H1 (cell line): ENCODE data around the gene RAB34. TPM values are rescaled to one million over a fixed set of nuclear protein-coding genes. Genes with fewer than 3 reads are reported as not detected.

Source experiments
- CTCF ChIA-PET: fragments of 300-600 bp; sonication (Branson Sonifier 250); formaldehyde crosslinking; loops from one replicate; lab custom pipeline; 2021; ENCODE audit not compliant: partially characterized antibody; lab: Charles Lee
- POLR2A ChIA-PET: fragments of 300-600 bp; sonication (Branson Sonifier 250); formaldehyde crosslinking; loops from one replicate; lab custom pipeline; 2021; ENCODE audit warnings: inconsistent platforms; ENCODE audit not compliant: partially characterized antibody; lab: Charles Lee
- DNase-seq, 2 experiments: peaks; one replicate each; pipeline versions ENCODE4 v3.0.0 to v3.0.0-alpha.2; 2010 to 2022; ENCODE audit warnings: low spot score in 2 of 2, low read depth in 1 of 2, mixed read lengths in 1 of 2
- FAIRE-seq: peaks from 2 replicates; lab custom pipeline; 2011; peaks lifted over from hg19 to GRCh38; lab: Jason Lieb, UNC
- H2AFZ ChIP-seq: 2 replicates; pipeline ENCODE4 v1.8.1; 2012; ENCODE audit warnings: low read length, inconsistent platforms
- H2AK5ac ChIP-seq: 2 replicates; pipeline ENCODE4 v1.6.1; 2013; ENCODE audit warnings: low read depth, low read length
- H2BK120ac ChIP-seq: replicated peaks from 2 replicates; pipeline ENCODE3; 2013; ENCODE audit warnings: low read depth, low read length, inconsistent platforms
- H2BK12ac ChIP-seq: 2 replicates; pipeline ENCODE4 v1.6.1; 2013; ENCODE audit warnings: low read depth, low read length
- H2BK15ac ChIP-seq: 2 replicates; pipeline ENCODE4 v1.6.1; 2013; ENCODE audit warnings: low read length
- H2BK20ac ChIP-seq: 2 replicates; pipeline ENCODE4 v1.6.1; 2013; ENCODE audit warnings: low read length
- H2BK5ac ChIP-seq: 2 replicates; pipeline ENCODE4 v1.6.1; 2013; ENCODE audit warnings: low read depth, low read length
- H3K14ac ChIP-seq: 2 replicates; pipeline ENCODE4 v1.6.1; 2013; ENCODE audit warnings: inconsistent platforms; ENCODE audit not compliant: insufficient read length
- H3K18ac ChIP-seq: 2 replicates; pipeline ENCODE4 v1.6.1; 2013; ENCODE audit warnings: low read length; ENCODE audit errors: extremely low read depth
- H3K23ac ChIP-seq: 2 replicates; pipeline ENCODE4 v1.6.1; 2013; ENCODE audit warnings: inconsistent platforms; ENCODE audit not compliant: insufficient read length
- H3K23me2 ChIP-seq: 2 replicates; pipeline ENCODE4 v1.6.1; 2013; ENCODE audit warnings: low read depth, low read length
- H3K27ac ChIP-seq: 2 replicates; pipeline ENCODE4 v1.6.1; 2011; ENCODE audit warnings: low read depth, low read length, inconsistent platforms
- H3K27me3 ChIP-seq, 4 experiments: replicated peaks in 1 of 4; 1 replicate in 1 of 4; 2 replicates in 3 of 4; pipeline versions ENCODE4 v1.6.1 to v1.8.1; 2011 to 2013; ENCODE audit warnings: low read length in 3 of 4, mild to moderate bottlenecking in 3 of 4, inconsistent platforms in 2 of 4, mixed read lengths in 2 of 4, moderate library complexity in 1 of 4; ENCODE audit not compliant: control insufficient read depth in 3 of 4, insufficient read depth in 3 of 4; ENCODE audit errors: extremely low read depth in 1 of 4
- H3K36me3 ChIP-seq, 4 experiments: 2 replicates each; pipeline versions ENCODE4 v1.6.1 to v1.8.1; 2011 to 2013; ENCODE audit warnings: mild to moderate bottlenecking in 4 of 4, low read length in 3 of 4, moderate library complexity in 2 of 4, control low read depth in 1 of 4, inconsistent platforms in 1 of 4; ENCODE audit not compliant: insufficient read depth in 4 of 4, control insufficient read depth in 2 of 4
- H3K4ac ChIP-seq: replicated peaks from 2 replicates; pipeline ENCODE3; 2013; ENCODE audit warnings: low read length, low read depth, mixed read lengths, inconsistent platforms; ENCODE audit not compliant: insufficient read length
- H3K4me1 ChIP-seq, 4 experiments: replicated peaks in 1 of 4; 1 replicate in 1 of 4; 2 replicates in 3 of 4; pipeline versions ENCODE4 v1.6.1 to v1.8.1; 2011 to 2013; ENCODE audit warnings: low read length in 3 of 4, inconsistent platforms in 2 of 4, mixed read lengths in 1 of 4; ENCODE audit not compliant: insufficient read depth in 4 of 4, control insufficient read depth in 3 of 4
- H3K4me2 ChIP-seq, 2 experiments: 2 replicates each; pipeline versions ENCODE4 v1.6.1 to v1.8.1; 2011 to 2013; ENCODE audit warnings: low read depth in 2 of 2, low read length in 2 of 2, control low read depth in 1 of 2, inconsistent platforms in 1 of 2, mild to moderate bottlenecking in 1 of 2; ENCODE audit not compliant: insufficient read depth in 1 of 2
- H3K4me3 ChIP-seq, 4 experiments: fragments of 200-600, 300-600 bp in 1 of 4; sonication (generic), shearing (Covaris generic), sonication (Bioruptor Twin) in 1 of 4; 2 replicates each; pipeline versions ENCODE4 v1.5.1 to v1.8.1; 2011 to 2016; ENCODE audit warnings: low read length in 4 of 4, low read depth in 3 of 4, control low read depth in 2 of 4, inconsistent platforms in 2 of 4, mild to moderate bottlenecking in 2 of 4, mixed read lengths in 1 of 4, moderate library complexity in 1 of 4; ENCODE audit not compliant: insufficient read depth in 2 of 4; ENCODE audit errors: extremely low read depth in 1 of 4
- H3K56ac ChIP-seq: replicated peaks from 2 replicates; pipeline ENCODE3; 2013; ENCODE audit warnings: low read depth, mild to moderate bottlenecking, mixed read lengths, low read length, inconsistent platforms; ENCODE audit not compliant: insufficient read length
- H3K79me1 ChIP-seq: 2 replicates; pipeline ENCODE4 v1.6.1; 2013; ENCODE audit warnings: low read depth, low read length, control low read depth
- H3K79me2 ChIP-seq, 2 experiments: 2 replicates each; pipeline versions ENCODE4 v1.6.1 to v1.8.1; 2012 to 2013; ENCODE audit warnings: low read length in 2 of 2, mild to moderate bottlenecking in 2 of 2, inconsistent platforms in 1 of 2; ENCODE audit not compliant: insufficient read depth in 2 of 2, control insufficient read depth in 1 of 2
- H3K9ac ChIP-seq, 4 experiments: replicated peaks in 1 of 4; 1 replicate in 1 of 4; 2 replicates in 3 of 4; pipeline versions ENCODE4 v1.6.1 to v1.8.1; 2011 to 2013; ENCODE audit warnings: low read depth in 3 of 4, low read length in 3 of 4, control low read depth in 2 of 4, mild to moderate bottlenecking in 2 of 4, moderate library complexity in 2 of 4, inconsistent platforms in 1 of 4; ENCODE audit errors: extremely low read depth in 1 of 4
- H3K9me3 ChIP-seq, 2 experiments: 2 replicates each; pipeline versions ENCODE4 v1.6.1 to v1.8.1; 2012 to 2013; ENCODE audit warnings: mild to moderate bottlenecking in 2 of 2, moderate library complexity in 2 of 2, control low read depth in 1 of 2, inconsistent platforms in 1 of 2, low read depth in 1 of 2, low read length in 1 of 2, mixed read lengths in 1 of 2; ENCODE audit not compliant: insufficient read depth in 2 of 2
- H4K20me1 ChIP-seq, 2 experiments: replicated peaks in 1 of 2; 2 replicates each; pipeline versions ENCODE3 to v1.8.1; 2011 to 2013; ENCODE audit warnings: inconsistent platforms in 2 of 2, low read length in 2 of 2, mild to moderate bottlenecking in 1 of 2; ENCODE audit not compliant: insufficient read depth in 2 of 2, control insufficient read depth in 1 of 2
- H4K5ac ChIP-seq: 2 replicates; pipeline ENCODE4 v1.6.1; 2013; ENCODE audit warnings: low read length, low read depth, mixed read lengths, inconsistent platforms; ENCODE audit not compliant: insufficient read length
- H4K8ac ChIP-seq: 2 replicates; pipeline ENCODE4 v1.8.0; 2013; ENCODE audit warnings: mild to moderate bottlenecking, moderate library complexity, low read length, inconsistent platforms; ENCODE audit not compliant: insufficient read depth; ENCODE audit errors: extremely low read depth
- H4K91ac ChIP-seq: replicated peaks from 2 replicates; pipeline ENCODE3; 2013; ENCODE audit warnings: low read length, mixed read lengths, inconsistent platforms; ENCODE audit not compliant: insufficient read length
- ASH2L ChIP-seq: fragments of 200-600, 300-600 bp; sonication (generic); IDR thresholded peaks from one replicate; pipeline ENCODE4 v1.7.1; 2017; ENCODE audit warnings: low read length
- CREB1 ChIP-seq: IDR thresholded peaks from 2 replicates; pipeline ENCODE4 v1.6.1; 2012; ENCODE audit warnings: inconsistent platforms
- FOSL1 ChIP-seq: IDR thresholded peaks from 2 replicates; pipeline ENCODE4 v1.6.1; 2011; ENCODE audit warnings: mild to moderate bottlenecking, low read depth, low read length, moderate library complexity; ENCODE audit not compliant: insufficient read depth
- MAFK ChIP-seq: IDR thresholded peaks from 2 replicates; pipeline ENCODE4 v1.6.1; 2012; ENCODE audit warnings: low read depth, mild to moderate bottlenecking, improper control_type of control experiment, low read length
- POLR2A ChIP-seq, 2 experiments: IDR thresholded peaks; 1 replicate in 1 of 2; 2 replicates in 1 of 2; pipeline ENCODE4 v1.6.1; 2011; ENCODE audit warnings: low read depth in 2 of 2, low read length in 2 of 2, mild to moderate bottlenecking in 2 of 2; ENCODE audit errors: control extremely low read depth in 1 of 2
- TBP ChIP-seq: IDR thresholded peaks from 2 replicates; pipeline ENCODE4 v1.6.1; 2011; ENCODE audit warnings: low read depth, low read length, improper control_type of control experiment
- WGBS, 2 experiments: shearing (Covaris generic) in 1 of 2; methylation state at CpG; one replicate each; pipeline versions ENCODE4 v1.1.6 to v1.1.7; 2013 to 2015; ENCODE audit warnings: low lambda C conversion rate in 2 of 2, mixed read lengths in 2 of 2, inconsistent platforms in 1 of 2, low coverage in 1 of 2, missing lambda C conversion rate in 1 of 2; ENCODE audit not compliant: insufficient replicate concordance in 2 of 2, insufficient coverage in 1 of 2, insufficient read length in 1 of 2; ENCODE audit errors: extremely low coverage in 1 of 2, missing lambda C conversion rate in 1 of 2; 5-methylcytosine and 5-hydroxymethylcytosine counted together
- polyA plus RNA-seq, 7 experiments: library from polyadenylated mRNA; depleted of rRNA in 3 of 7; stranded (reverse) in 5 of 7; unstranded in 2 of 7; fragments of >200 nt in 5 of 7; fragments of 200-250 nt in 2 of 7; gene quantifications; 1 replicate in 5 of 7; 2 replicates in 1 of 7; 4 replicates in 1 of 7; pipeline versions ENCODE4 v1.2.1 to v1.2.3, GENCODE V29; 2011 to 2013; ENCODE audit warnings: missing spikeins in 2 of 7, mixed read lengths in 2 of 7
- total RNA-seq: library from RNA; stranded (reverse); fragmentation: NEBNext Ultra II Directional; extraction: Animal tissue kit (Norgen Biotek cat#: 25700); gene quantifications from 2 replicates; pipeline ENCODE4 v1.2.1, GENCODE V29; 2021
- TF ChIP-seq, protein P1 (sequence below), 3 experiments: IDR thresholded peaks; 1 replicate in 2 of 3; 2 replicates in 1 of 3; pipeline versions ENCODE4 v1.5.1 to v1.6.1; 2011; ENCODE audit warnings: low read length in 3 of 3, mild to moderate bottlenecking in 3 of 3, inconsistent platforms in 2 of 3, low read depth in 1 of 3, moderate library complexity in 1 of 3; ENCODE audit not compliant: insufficient read depth in 1 of 3; ENCODE audit errors: control extremely low read depth in 1 of 3
- TF ChIP-seq, protein P2 (sequence below): IDR thresholded peaks from 2 replicates; pipeline ENCODE4 v1.6.1; 2011; ENCODE audit warnings: low read depth, mild to moderate bottlenecking, low read length; ENCODE audit not compliant: insufficient read depth

RAB34 gene
- total and polyA plus RNA-seq, 2 of the 8 experiments (the other 6 are each of a cell fraction or from before 2014, with no cell fraction given) = 237 to 305 TPM

GRCh38 chr17:28750178-28751047 lies 32.7 kb upstream of the RAB34 start:
- no peak overlapping the region for H3K23ac ChIP-seq
- no peak overlapping the region for H3K27ac ChIP-seq
- H3K4me2 ChIP-seq = no peak overlapping the region
- H2AFZ ChIP-seq = no peak overlapping the region
- no peak overlapping the region for H3K4ac ChIP-seq
- H3K56ac ChIP-seq = no peak overlapping the region
- WGBS, 2 experiments = 53% methylated on average over 20 of the region's 20 CpGs; no CpG with 5 or more reads in 1 of the 2 experiments
- H4K20me1 ChIP-seq = peaks cover 30 to 34% of the 10 kb centered on the region in 2 experiments
- no peak overlapping the region for H2BK5ac ChIP-seq
- no peak overlapping the region for H2BK12ac ChIP-seq
- no peaks in the 10 kb centered on the region for H3K9me3 ChIP-seq
- H2BK120ac ChIP-seq = no peak overlapping the region
- no peak overlapping the region for H3K18ac ChIP-seq
- POLR2A ChIA-PET = interaction anchor here (0.6 to 15.3 kb wide), 23 partner anchors 7 to 199 kb away, joined by 3 to 813 read pairs (median 4); partner anchors contain the start of genes FAM222B, NEK8, PROCA1 and RAB34
- H2AK5ac ChIP-seq = no peak overlapping the region
- peaks cover 11 to 32% of the 10 kb centered on the region in 2 experiments; a peak in 3 of 4 replicates for H3K79me2 ChIP-seq
- H3K27me3 ChIP-seq = no peaks in the 10 kb centered on the region
- H4K91ac ChIP-seq = no peak overlapping the region
- no peak overlapping the region for H4K8ac ChIP-seq
- H2BK15ac ChIP-seq = no peak overlapping the region
- CTCF ChIA-PET = interaction anchor here (0.6 to 11.7 kb wide), 39 partner anchors 7 to 218 kb away, joined by 3 to 316 read pairs (median 4); partner anchors contain the start of genes FLOT2, NEK8, RPL23A and TLCD1
- peaks cover 29 to 56% (median 32%) of the 10 kb centered on the region in 4 experiments for H3K36me3 ChIP-seq
- no peak overlapping the region for H3K9ac ChIP-seq
- no peak overlapping the region for H3K14ac ChIP-seq
- H3K4me1 ChIP-seq = peaks cover 0 to 30% (median 24%) of the 10 kb centered on the region in 4 experiments; a peak in 6 of 7 replicates
- DNase-seq = peak in 1 of 2 experiments; percentile 96
- FAIRE-seq = no peak
- H4K5ac ChIP-seq = no peak overlapping the region
- H3K4me3 ChIP-seq = no peak overlapping the region
- H2BK20ac ChIP-seq = no peak overlapping the region
- peaks cover 10% of the 10 kb centered on the region for H3K23me2 ChIP-seq
- H3K79me1 ChIP-seq = peaks cover 14% of the 10 kb centered on the region
- TF ChIP-seq POLR2A (IDR thresholded peaks at IDR 0.05; ENCODE audit: control extremely low read depth in 1 of 2, low read depth in 2 of 2, low read length in 2 of 2) (peak in 1 of 2 experiments; percentile 73; a peak in 2 of 3 replicates), MAFK (peak; percentile 20; the same call in 1 of the 2 replicates), FOSL1 (no peak), ASH2L (no peak), CREB1 (peak; percentile 65; the same call in 1 of the 2 replicates), TBP (peak; percentile 52)
- TF ChIP-seq, protein P1, sequence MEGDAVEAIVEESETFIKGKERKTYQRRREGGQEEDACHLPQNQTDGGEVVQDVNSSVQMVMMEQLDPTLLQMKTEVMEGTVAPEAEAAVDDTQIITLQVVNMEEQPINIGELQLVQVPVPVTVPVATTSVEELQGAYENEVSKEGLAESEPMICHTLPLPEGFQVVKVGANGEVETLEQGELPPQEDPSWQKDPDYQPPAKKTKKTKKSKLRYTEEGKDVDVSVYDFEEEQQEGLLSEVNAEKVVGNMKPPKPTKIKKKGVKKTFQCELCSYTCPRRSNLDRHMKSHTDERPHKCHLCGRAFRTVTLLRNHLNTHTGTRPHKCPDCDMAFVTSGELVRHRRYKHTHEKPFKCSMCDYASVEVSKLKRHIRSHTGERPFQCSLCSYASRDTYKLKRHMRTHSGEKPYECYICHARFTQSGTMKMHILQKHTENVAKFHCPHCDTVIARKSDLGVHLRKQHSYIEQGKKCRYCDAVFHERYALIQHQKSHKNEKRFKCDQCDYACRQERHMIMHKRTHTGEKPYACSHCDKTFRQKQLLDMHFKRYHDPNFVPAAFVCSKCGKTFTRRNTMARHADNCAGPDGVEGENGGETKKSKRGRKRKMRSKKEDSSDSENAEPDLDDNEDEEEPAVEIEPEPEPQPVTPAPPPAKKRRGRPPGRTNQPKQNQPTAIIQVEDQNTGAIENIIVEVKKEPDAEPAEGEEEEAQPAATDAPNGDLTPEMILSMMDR (IDR thresholded peaks at IDR 0.05; ENCODE audit: control extremely low read depth in 1 of 3, insufficient read depth in 1 of 3, low read depth in 1 of 3, low read length in 3 of 3) = peak; percentile 98 to 100 (median 100)
- TF ChIP-seq, protein P2, sequence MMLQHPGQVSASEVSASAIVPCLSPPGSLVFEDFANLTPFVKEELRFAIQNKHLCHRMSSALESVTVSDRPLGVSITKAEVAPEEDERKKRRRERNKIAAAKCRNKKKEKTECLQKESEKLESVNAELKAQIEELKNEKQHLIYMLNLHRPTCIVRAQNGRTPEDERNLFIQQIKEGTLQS = 0 out of 2 replicates have a peak, but pooled peaks have one; percentile 38
